Nucleus accumbens (tissue), 56 donors: Measurements from ENCODE around the gene PTPN5.
A peak's percentile ranks its signal among the peaks of the same experiment; 100 is the strongest.

Source experiments
- DNase-seq, 56 donors: peaks; one replicate each; lab custom pipeline; 2025; lab: John Stamatoyannopoulos, UW

PTPN5 gene

DNA sequence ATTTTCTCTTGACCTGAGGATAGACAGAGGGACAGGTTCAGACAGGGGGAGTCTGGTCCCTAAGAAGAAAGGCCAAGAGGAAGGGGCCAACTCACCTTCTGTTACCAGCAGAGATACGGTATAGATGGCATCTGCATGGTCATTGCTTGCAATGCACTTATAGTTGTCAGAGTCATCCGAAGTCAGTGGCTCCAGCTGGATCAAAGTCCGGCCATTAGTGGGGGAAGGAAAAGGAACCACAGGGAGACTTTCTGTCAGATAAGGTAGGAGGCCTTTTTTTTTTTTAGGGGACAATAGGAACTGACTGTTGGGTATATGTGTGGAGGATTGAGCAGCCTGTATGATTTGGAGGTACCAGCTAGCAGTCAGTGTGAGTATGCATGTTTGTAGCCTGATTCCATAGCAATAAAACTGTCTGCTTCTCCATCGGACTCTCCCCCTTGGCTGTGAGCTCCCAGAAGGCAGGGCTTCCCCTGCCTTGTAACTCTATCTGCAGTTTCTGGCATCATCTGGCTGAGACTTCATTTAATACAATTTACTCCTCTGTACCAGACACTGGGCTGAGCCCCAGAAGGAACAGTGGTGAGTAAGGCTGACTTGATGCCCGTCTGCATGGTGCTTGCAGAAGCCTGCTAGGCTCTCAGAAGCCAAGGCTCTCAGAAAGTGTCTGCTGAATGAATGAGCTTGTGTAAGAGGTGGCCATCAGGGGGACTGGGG lies 71.3 kb downstream of the PTPN5 start:
- peak in 1 of 56 donors; percentile 23 for DNase-seq

DNA sequence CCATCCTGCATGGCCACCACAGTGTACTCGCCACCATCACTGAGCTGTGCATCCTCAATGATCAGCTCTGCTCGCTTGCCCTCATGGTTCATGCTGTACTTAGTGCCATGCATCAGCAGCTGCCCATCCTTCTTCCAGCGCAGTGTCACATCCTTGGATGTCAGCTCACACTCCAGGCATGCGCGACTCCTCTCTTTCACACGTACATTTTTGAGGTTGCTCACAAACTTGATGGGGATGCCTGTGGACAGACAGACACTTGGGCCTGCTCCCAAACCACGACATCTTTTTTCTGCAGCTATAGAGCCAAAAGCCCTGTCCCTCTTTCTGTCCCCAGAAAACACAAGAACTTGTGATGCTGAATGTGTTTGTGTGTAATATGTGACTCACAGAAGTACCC lies 76.1 kb downstream of the PTPN5 start:
- no peak for DNase-seq

DNA sequence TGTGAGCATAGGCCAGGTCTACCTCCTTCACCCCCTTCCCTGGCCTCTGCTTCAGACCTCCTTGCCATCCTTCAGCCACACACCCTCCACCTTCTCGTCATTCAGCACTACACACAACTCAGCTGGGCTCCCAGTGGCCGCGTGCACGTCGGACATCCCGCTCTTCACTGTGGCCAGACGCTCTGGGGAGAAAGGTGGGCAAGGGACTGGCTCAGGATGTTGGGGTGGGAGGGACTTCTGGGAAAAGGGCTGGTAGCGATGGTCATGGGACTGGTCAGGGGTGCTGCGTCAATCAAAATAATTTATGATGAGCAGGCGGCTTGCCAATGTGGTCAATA lies 77.2 kb downstream of the PTPN5 start:
- DNase-seq, result no peak

DNA sequence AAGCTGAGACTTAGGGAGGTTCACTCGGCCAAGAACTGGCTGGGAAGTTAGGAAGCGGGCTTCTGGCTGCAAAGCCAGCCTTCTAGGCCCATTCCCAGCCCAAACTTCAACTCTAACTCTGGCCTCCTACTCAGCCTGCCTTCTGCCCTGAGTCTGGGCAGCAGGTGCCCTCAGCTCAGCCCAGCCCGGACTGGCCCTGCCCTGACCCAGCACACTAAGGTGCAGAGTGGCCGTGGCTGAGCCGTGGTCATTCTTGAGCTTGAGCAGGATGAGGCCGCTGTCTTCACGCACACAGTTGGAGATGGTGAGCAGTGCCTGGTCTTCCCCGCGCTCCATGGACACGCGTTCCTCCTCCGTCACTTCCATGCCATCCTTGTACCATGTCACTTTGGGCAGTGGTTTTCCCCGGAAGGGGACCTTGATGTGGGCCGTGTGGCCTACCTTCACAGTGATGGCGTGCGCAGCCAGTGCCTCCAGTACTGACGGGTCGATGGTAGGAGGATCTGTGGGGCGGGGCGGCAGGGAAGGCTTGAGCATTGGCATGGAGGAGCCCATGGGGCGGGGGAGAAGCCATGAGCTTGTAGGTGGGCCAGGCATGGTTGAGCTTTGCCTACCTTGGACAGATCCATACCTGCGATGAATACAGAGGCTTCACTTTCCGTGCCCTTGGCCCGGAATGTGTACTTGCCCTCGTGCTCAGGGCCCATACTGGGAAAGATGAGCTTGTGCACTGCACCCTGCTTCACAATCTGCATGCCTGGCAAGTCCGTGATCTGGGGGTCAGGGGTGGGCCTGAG lies 77.8 kb downstream of the PTPN5 start:
- DNase-seq, result no peak

DNA sequence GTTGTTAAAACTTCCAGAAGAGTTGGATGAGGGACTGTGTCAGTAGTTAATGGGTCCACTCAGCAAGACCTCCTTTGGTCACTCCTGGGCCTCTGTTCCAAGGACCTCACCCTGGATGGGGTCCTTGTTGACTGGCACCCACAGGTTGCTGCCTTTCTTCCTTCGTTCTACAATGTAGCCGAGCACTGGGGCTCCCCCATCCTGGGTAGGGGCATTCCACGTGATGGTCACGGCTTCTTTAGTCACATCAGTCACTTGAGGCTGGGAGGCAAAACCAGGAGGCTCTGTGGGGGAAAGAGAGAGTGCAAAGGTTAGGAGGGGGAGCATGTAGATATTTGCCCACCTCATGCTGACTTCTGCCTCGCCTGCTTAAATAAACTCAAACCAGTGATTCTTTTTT lies 81.1 kb downstream of the PTPN5 start:
- DNase-seq, result no peak

DNA sequence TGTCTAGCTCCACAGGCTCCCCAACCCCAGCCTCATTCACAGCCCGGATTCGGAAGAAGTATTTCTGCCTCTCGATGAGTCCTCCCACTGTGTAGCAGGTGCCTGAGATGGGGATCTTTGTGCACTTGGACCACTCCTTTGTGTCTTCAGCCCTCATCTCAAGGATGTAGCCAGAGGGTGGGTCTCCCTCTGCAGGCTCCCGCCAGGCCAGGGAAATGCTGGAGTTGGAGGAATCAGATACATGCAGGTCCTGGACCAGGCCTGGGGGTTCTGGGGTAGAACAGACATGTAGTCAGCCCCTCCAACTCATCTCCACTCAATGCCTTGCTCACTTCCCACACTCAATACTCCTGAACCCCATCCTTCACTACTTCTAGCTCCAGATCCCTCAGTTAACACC lies 82.2 kb downstream of the PTPN5 start:
- DNase-seq, result no peak

DNA sequence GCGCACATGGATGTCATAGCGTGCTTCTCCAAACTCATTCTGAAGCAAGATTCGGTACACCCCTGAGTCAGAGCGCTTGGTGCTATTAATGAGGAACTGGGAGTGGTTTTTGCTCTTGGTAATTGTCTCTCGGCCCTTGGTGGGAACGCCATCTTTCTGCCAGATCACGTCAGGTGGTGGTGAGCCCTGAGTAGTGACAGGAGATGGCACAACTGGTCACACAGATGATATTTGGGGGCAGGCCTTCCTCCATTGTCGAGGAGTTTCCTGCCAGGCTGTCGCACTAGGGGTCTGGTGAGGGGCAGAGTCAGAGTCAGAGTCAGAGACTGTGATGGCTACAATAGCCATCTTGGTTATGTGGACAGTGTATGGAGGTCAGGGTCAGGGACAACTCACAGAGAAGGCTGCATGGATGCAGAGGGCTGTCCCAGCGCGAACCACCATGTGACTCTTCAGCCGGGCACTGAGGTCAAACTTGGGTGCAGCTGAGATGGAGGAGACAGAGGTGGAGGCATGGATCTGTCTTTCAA lies 83.7 kb downstream of the PTPN5 start:
- no peak for DNase-seq

DNA sequence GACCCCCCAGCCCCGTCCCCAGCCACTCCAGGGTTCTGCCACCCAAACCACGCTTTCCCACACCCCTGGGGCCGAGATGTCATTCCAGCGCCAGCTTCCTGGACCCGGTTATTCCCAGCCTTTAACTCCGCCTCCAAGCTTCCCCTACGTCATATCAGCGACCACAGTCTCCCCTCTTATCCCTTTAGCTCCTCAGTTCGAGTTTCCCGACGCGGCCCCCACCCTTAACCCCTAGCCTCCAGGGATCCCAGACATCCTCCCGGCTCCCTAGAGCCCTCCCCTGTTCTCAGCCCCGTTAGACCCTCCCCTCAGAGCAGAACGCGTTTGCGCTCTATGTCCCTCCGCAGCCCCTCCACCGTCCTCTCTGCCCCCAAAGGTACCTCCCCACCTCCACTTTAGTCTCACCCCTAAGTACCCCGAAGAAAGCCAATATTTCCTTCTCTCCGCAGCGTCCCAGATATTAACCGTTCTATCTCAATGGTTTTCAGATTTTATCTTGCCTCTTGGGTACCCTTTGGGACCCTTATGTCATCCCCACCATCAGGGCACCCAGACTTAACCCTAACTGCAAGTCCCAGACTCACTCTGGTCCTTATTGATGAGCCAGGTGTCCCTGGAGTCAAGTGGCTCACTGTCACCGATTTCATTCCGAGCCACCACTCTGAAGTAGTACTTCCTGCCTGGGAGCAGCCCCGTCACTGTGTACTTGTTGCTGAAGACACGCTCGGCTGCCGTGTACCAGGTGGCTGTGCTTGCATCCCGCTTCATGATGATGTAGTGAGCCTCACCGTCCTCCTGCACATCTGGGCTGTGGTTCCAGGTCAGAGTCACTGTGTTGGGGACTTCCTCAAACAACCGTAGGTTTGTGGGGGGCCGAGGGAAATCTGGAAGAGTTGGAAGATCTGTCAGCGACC lies 85.0 kb downstream of the PTPN5 start:
- DNase-seq, result peak in 31 of 56 donors; percentile 19 to 79 (median 43)

DNA sequence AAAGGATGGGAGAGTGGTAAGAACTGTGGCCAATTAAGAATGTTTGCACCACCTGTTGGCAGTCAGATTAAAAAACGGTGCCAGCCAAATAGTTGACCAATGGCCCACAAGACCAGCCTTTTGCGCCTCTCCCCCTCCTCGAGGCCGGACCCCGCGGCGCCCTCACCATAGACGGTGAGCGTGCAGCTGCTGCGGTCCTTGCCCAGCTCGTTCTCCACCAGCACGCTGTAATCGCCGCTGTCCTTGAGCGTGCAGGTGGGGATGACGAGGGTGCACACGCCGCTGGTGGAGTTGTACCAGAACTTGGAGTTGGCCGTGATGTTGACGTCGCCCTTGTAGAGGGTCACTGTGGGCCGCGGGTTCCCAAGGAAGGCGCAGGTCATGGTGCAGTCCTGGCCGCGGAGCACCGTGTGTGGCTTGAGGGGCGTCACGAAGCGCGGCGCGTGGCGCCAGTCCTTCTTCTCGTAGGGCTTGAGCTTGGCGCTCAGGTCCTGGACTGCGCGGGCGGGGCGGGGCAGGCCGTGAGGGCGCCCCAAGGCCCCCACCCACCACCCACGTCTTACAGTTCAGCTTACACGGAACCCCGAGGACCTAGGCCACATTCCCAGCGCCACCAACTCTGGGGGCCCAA lies 85.8 kb downstream of the PTPN5 start:
- peak in 7 of 56 donors; percentile 21 to 74 (median 53) for DNase-seq

DNA sequence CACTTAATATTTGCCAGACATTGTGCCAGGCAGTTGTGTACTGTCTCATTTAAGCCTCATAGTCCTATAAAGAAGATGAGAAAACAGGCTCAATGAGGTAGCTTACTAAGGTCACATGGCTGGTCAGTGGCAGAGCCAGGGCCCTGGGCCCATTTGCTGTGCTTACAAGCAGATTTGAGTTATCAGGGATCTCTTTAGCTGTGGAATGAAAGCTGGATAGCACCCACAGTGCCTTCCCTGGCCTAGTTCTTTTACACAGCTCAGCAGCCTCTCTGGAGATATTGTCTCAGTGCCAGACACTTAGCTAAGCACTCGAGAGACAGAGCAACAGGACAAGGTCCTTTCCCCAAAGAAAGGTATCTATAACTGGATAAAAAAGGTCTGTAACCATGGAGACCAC lies 86.9 kb downstream of the PTPN5 start:
- peak in 1 of 56 donors; percentile 15 for DNase-seq

DNA sequence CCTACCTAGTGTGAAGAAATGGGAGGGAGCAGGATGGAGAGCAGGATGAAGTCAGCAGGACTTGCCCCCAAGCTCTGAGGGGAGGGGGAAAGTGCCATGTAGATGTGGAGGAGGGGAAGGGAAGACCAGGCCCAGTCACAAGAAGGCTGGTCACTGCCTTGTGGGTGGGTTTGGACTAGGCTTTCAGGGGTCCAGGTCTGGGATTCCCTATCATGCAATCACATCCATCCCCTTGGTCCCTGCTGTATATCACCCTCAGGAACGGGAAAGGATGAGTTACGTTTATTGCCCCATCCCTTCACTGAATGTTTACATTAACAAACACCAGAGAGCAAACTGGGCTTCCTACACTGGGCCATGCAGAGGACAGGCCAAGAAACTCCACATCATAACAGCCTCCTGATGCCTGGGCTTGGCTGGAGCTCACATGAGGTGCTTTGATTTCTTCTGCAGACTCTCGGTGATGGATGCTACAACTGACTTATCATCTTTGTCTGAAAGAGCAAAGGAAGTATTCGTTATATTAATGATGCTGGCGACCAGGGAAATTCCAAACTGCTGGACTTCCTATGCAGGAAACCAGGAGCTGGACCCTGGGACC lies 87.5 kb downstream of the PTPN5 start:
- DNase-seq, result no peak

DNA sequence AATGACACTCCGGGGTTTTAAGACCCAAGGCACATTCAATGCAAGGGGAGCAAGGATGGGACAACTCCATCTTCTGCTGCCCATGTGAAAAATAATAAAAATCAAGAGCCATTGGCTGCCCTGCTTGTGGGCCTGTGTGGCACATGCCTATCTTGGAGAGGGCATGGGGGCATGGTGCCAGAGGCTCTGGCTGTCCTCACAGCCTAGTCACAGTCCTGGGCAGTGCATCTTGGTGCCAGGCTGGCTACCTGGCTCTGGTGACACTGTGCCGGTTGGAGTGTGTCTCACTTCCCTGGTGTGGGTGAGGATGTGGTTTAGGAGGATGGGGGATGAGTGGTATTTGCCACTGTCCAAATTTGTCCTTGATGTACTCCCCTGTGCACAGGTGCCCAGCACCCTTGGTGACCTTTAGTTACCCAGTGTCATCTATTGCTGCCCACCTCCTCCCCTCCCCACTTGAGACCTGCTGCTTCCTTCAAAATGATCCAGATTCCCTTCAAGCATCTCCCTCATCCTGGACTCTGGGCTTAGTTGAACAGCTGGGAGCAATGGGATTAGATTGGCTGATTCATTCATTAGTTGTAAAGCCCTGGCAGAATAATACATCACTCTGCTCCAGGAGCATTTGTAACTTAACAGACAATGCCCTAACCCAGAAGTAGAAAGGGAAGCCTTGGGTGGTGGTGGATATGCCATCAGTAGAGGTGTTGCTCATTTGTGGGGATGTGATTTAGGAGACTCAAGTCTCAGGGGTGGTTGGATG lies 88.4 kb downstream of the PTPN5 start:
- peak in 2 of 56 donors; percentile 30 to 31 for DNase-seq

DNA sequence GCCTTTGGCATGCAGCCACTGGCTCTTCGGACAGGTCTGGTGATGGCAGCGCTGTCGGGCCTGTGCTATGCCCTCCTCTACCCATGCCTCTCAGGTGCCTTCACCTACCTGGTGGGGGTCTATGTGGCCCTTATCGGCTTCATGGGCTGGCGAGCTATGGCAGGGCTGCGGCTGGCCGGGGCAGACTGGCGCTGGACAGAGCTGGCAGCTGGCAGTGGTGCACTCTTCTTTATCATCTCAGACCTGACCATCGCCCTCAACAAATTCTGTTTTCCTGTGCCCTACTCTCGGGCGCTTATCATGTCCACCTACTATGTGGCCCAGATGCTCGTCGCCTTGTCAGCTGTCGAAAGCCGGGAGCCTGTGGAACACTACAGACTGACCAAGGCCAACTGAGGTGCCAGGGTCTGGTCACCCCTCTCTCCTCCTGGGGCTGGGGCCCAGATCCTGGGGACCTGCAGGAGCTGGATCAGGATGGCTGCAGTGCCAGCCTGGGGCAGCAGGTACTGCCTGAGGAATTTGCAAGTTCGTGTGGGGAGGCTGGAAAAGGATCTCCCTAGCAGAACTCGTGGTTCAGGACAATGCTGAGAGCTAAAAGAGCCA lies 89.9 kb downstream of the PTPN5 start:
- DNase-seq, result no peak

DNA sequence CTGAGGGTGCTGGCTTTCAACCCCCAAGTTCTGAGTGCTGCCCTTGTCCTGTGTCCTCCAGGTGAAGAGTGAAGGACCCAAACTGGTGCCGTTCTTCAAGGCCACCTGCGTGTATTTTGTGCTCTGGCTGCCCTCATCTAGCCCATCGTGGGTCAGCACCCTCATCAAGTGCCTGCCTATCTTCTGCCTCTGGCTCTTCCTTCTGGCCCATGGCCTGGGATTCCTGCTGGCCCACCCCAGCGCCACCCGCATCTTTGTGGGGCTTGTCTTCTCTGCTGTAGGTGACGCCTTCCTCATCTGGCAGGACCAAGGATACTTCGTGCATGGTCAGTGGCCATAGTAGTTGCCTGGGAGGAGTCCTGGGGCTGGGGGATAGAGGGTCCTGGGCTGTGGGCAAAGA lies 90.7 kb downstream of the PTPN5 start:
- no peak for DNase-seq

DNA sequence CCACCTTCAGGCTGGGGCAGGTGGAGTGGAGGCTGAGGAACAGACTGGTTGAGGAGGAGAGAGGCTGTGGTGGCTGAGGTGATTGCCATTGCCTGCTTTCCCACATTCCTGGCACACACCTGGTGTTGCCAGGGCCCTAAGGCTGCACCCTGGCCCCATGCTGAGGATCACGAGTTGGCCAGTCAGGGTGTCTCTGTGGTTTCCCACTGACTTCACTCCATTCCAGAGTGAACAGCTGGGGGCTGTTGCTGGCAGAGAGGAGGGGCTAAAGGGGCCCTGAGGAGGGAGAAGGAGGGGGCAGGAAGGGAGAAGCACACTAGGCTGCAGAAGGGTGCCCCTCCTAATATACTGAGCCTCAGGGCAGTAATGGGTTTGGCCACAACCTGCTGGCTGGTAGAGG lies 91.2 kb downstream of the PTPN5 start:
- DNase-seq, result peak in 5 of 56 donors; percentile 6 to 31 (median 21)

DNA sequence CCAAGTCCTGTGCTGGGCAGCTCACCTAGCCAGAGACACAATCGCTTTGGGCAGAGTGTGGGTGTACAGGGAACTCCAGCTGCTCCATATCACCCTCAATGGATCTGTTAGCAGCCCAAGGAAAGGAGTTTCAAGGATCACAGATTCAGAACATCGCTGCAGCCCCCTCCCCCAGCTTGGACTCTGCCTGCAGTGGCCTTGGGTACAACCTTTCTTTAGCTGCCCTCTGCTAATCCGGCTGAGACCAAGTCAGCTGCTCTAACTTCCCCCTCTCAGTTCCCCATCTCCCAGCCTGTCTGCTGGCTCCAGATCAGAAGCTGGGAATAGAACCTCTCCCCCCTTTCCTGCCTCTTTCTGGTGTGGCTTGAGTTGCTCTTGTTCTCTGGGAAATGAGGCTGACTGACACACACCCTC lies 91.7 kb downstream of the PTPN5 start:
- peak in 22 of 56 donors; percentile 7 to 61 (median 24) for DNase-seq

DNA sequence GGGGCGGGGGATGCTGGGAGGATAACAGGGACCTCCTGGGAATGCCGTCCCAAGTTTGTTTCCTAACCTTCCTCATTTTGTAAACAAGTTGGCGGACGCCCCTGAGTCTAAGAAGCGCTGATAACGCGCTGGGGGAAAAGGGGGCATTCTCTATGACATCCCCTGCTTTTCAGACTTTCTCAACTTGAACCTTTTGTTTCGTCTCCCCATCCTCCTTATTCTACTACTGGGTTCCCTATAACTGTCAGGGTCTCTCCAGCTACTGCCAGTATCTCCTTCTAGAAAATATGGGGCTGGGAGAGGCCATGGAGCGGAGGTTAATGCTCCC lies 92.4 kb downstream of the PTPN5 start:
- DNase-seq, result peak in 1 of 56 donors; percentile 30

DNA sequence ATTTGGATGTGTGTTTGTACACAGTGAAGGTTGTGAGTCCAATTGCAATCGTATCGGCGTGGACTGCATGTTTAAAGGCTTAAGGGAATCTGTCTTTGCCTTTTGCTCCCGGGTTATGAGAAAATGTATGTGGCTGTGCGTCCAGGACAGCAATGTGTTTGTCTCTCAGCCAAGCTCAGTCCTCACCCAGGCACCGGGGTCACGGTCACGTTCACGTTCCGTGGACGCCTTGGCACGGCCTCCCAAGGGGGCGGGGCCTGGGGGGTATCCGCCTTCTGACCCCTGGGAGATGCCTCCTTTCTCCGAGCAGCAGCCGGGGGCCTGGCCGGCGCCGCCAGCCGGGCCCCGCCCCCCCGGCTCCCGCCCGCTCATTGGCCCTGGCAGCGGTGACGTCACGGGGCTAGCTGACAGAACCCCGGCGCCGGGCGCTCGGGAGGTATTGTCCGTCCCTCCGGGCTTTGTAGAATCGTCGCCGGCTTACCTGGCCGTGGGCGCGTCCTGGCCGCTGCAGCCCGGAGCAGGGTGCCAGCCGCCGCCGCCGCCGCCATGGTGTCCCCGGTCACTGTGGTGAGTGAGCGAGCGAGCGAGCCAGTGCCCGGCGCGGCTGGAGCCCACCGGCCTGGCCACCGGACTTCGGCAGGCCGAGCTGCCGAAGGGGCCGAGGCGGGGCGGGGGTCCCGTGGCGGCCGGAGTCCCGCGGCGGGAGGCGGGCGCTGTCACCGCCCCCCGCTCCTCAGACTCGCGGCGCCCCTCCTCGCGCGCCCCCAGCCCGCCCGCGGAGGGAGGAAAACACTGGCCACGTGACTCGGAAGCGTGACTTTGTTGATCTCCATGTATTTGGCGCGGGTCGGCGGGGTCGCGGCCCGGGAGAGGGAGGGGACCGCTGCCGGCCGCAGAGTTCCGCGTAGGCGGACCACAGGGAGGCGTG lies 93.0 kb downstream of the PTPN5 start, which contains the start of gene TMEM86A:
Gene TMEM86A, plus strand, starts transcription at position 439 of the 928 bp plus-strand sequence. Its CDS starts 108 bp downstream, at position 547.
- DNase-seq, result peak; percentile 61 to 95 (median 86)
